Nephron progenitor cell (in vitro differentiated cells): Measurements from ENCODE around the gene LINGO1.

Experiments
- DNase-seq: peaks from one replicate; pipeline ENCODE4 v3.0.0; 2021
- H3K27ac Mint-ChIP-seq: 2 replicates; pipeline ENCODE4 v1.8.0; 2021; ENCODE audit warnings: mild to moderate bottlenecking, moderate library complexity, mixed read lengths
- H3K27me3 Mint-ChIP-seq: 2 replicates; pipeline ENCODE4 v1.8.0; 2021; ENCODE audit warnings: mild to moderate bottlenecking, low read depth, mixed read lengths; ENCODE audit not compliant: poor library complexity
- H3K36me3 Mint-ChIP-seq: 2 replicates; pipeline ENCODE4 v1.8.0; 2021; ENCODE audit warnings: low read depth, mixed read lengths
- H3K4me1 Mint-ChIP-seq: 2 replicates; pipeline ENCODE4 v1.8.0; 2021; ENCODE audit warnings: mixed read lengths
- H3K4me3 Mint-ChIP-seq: 2 replicates; pipeline ENCODE4 v1.8.0; 2021; ENCODE audit warnings: mild to moderate bottlenecking, moderate library complexity, mixed read lengths
- H3K9me3 Mint-ChIP-seq: 2 replicates; pipeline ENCODE4 v1.8.0; 2021; ENCODE audit warnings: mild to moderate bottlenecking, moderate library complexity, mixed read lengths
- TF ChIP-seq, protein P1 (sequence below): fragments of 200-600 bp; sonication (generic); IDR thresholded peaks from 2 replicates; pipeline ENCODE4 v1.5.0; 2021; ENCODE audit warnings: antibody characterized with exemption

The LINGO1 gene

GRCh38 chr15:77633134-77633912, 611 bp upstream of the LINGO1 start:
- Mint-ChIP-seq H3K36me3 (no peaks in the 10 kb centered on the region), H3K4me1 (peaks cover 49% of the 10 kb centered on the region), H3K27me3 (peaks cover 52% of the 10 kb centered on the region), H3K4me3 (peak overlapping the region; percentile 75), H3K27ac (no peak overlapping the region), H3K9me3 (no peaks in the 10 kb centered on the region)
- peak; percentile 98 for DNase-seq
- TF ChIP-seq, protein P1, sequence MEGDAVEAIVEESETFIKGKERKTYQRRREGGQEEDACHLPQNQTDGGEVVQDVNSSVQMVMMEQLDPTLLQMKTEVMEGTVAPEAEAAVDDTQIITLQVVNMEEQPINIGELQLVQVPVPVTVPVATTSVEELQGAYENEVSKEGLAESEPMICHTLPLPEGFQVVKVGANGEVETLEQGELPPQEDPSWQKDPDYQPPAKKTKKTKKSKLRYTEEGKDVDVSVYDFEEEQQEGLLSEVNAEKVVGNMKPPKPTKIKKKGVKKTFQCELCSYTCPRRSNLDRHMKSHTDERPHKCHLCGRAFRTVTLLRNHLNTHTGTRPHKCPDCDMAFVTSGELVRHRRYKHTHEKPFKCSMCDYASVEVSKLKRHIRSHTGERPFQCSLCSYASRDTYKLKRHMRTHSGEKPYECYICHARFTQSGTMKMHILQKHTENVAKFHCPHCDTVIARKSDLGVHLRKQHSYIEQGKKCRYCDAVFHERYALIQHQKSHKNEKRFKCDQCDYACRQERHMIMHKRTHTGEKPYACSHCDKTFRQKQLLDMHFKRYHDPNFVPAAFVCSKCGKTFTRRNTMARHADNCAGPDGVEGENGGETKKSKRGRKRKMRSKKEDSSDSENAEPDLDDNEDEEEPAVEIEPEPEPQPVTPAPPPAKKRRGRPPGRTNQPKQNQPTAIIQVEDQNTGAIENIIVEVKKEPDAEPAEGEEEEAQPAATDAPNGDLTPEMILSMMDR: peak; percentile 100

DNA sequence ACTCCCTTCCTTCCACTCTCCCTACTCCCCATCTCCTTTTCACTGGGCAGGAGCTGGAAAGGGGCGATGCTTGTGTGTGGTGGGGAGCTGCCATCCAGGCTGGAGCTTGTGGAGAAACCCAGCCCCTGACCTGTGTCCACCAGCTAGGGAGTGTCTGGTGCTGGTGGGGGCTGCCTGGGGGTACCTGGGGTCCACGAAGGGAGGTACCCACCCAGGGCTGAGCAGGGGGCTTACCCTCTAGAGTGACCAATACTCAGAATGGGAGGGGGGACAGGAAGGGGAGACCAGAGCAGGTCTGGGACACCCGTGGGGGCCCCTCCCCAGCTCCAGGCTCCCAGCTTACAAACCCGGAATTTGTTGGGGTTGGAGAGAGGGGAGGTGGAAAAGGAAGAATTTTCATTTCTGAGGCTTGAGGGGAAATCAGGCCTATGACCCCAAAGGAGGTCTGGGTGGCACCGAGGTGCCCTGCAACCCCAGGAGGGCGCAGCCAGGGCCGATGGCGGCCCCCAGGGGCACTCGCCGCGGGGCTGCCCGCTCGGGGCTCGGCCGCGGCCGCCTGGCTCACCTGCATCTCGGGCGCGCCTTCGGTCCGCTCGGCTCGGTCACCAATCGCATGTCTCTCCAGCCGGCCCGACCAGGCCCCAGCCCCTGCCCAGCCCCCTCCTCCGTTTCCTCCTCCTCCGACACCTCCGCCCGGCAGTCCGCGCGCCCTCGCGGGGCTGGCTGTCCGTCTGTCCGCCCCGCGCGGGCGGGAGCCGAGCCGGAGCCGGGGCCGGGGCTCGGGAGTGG, 773 bp downstream of the LINGO1 start:
- no peaks in the 10 kb centered on the region for H3K36me3 Mint-ChIP-seq
- TF ChIP-seq, protein P1: no peak
- H3K9me3 Mint-ChIP-seq: no peaks in the 10 kb centered on the region
- H3K27me3 Mint-ChIP-seq: peaks cover 43% of the 10 kb centered on the region
- H3K4me1 Mint-ChIP-seq: peaks cover 52% of the 10 kb centered on the region
- peak; percentile 67 for DNase-seq
- no peak overlapping the region for H3K27ac Mint-ChIP-seq
- peak overlapping the region; percentile 77 for H3K4me3 Mint-ChIP-seq

DNA sequence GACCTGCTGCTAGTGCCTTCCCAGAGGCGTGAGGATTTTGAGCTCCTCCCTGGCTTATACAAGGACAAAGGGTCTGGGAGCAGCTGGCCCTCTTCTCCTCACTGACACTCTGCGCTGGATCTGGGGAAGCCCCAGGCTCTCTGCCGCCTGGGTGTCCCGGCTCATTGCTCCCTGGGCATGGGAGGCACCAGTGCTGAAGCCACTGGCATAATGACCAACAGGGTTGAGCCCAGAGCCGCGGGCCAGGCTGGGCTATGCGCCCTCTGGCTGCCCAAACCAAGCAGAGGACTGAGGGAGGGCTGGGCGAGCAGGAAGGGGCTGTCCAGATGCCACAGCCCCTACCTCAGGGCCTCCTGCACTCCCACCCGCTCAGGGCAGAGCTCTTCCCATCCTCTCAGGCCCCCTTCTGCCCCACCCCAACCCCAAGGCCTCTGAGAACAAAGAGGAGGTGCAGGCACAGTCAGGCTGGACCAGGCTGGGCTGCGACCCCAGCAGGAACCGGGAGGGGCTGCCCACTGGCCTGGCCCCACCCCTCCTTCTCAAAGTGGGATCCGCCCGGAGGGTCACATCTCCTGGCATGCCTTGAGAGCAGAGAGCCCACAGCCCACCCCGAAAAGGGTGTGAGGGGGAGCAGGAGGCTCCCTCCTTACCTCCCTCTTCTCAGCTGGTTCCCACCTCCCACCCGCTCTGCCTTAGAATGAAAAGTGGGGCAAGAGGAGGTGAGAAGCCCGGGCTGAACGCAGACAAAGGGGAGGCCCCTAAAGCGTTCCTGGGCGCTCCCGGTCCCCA, 1.6 kb downstream of the LINGO1 start:
- no peak overlapping the region for H3K27ac Mint-ChIP-seq
- H3K27me3 Mint-ChIP-seq: peaks cover 35% of the 10 kb centered on the region
- DNase-seq: peak; percentile 55
- H3K4me3 Mint-ChIP-seq: peak overlapping the region; percentile 77
- H3K4me1 Mint-ChIP-seq: peaks cover 59% of the 10 kb centered on the region
- no peaks in the 10 kb centered on the region for H3K9me3 Mint-ChIP-seq
- TF ChIP-seq, protein P1: no peak
- H3K36me3 Mint-ChIP-seq: no peaks in the 10 kb centered on the region

DNA sequence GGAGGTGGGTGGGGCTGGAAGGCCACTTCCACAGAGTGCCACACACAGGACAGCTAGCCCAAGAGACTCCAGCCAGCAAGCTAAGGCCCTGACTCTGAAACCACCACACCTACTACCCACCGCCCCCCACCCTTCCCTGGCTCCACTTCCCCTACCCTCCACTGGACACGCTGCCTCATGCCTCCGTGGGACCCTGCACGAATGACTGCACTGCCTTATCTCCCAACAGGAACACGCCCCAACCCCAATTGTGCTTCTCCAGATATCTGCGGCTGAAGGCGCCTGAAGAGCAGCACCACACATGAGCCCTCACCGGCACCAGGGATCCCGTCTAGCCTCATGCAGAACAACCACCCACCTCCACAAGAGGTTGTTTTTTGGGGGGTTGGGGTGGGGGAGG, 2.7 kb downstream of the LINGO1 start:
- no peak for DNase-seq
- Mint-ChIP-seq H3K4me3 (peak overlapping the region; percentile 77), H3K4me1 (peaks cover 59% of the 10 kb centered on the region), H3K9me3 (no peaks in the 10 kb centered on the region), H3K36me3 (no peaks in the 10 kb centered on the region), H3K27me3 (peaks cover 31% of the 10 kb centered on the region), H3K27ac (no peak overlapping the region)
- TF ChIP-seq, protein P1: no peak

DNA sequence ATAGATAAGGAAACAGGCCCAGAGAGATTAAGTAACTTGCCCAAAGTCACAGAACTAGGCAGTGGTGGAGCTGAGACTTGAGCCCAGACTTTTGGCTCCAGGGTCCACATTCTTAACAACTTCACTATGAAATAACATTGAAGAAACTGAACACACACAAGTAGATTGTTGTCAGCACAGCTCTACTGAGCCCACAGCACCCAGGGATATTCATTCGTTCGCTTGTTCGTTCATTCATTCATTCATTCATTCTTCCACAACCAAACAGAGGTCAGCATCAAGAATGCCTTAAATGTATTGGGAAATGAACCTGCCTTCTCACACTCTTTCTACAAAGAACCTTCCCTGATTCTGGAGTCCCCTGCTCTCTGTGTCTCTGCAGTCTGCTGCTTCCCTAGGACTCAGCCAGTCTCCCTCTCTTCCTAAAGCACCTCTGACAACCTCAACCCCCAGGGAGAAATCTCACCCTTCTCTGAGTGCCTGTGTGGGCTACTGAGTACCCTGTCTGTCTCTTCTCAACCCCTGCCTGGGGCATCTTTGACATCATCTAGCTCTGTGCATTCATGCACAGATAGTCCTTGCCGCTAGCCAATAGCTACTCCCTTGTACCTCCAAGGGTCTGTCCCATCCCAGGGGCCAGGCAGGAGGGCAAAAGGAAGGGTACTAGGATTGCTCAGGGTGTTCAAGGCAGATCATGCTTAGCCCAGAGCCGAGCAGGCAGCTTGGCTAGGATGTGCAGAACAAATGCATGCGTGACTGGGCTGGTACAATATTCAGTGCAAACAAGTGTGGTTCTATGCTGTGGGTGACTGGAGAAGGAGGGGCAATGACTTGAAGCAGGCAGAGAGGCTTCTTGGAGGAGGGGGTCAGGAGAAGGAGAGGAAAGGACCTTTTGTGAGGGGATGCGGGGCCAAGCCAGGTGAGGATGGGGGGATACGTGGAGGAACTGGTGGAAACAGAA, 3.4 kb downstream of the LINGO1 start:
- Mint-ChIP-seq H3K27ac (no peak overlapping the region), H3K4me3 (peak overlapping the region; percentile 77), H3K9me3 (no peaks in the 10 kb centered on the region), H3K4me1 (peaks cover 61% of the 10 kb centered on the region), H3K27me3 (peaks cover 27% of the 10 kb centered on the region), H3K36me3 (no peaks in the 10 kb centered on the region)
- TF ChIP-seq, protein P1: no peak
- DNase-seq: no peak
